Activated CD4-positive, alpha-beta T cell treated with anti-CD3 and anti-CD28 coated beads, Interleukin-2, amount 10 ng/mL, durations not matched to agents 24 days and 14 days (primary cell): ENCODE measurements around the gene DLL4. TPM values are rescaled to one million over a fixed set of nuclear protein-coding genes. Genes with fewer than 3 reads are reported as not detected.

Experiments
- DNase-seq: peaks from one replicate; pipeline ENCODE4 v3.0.0; 2022
- H3K27ac Mint-ChIP-seq: one replicate; pipeline ENCODE4 v1.8.0; 2022; ENCODE audit warnings: mild to moderate bottlenecking, mixed read lengths
- H3K27me3 Mint-ChIP-seq: one replicate; pipeline ENCODE4 v1.8.0; 2022; ENCODE audit warnings: mixed read lengths
- H3K36me3 Mint-ChIP-seq: one replicate; pipeline ENCODE4 v1.8.0; 2022; ENCODE audit warnings: low read depth, mild to moderate bottlenecking, mixed read lengths
- H3K4me1 Mint-ChIP-seq: one replicate; pipeline ENCODE4 v1.8.0; 2021; ENCODE audit warnings: mixed read lengths
- H3K4me3 Mint-ChIP-seq: one replicate; pipeline ENCODE4 v1.8.0; 2022; ENCODE audit warnings: mild to moderate bottlenecking, moderate library complexity, mixed read lengths
- H3K9me3 Mint-ChIP-seq: one replicate; pipeline ENCODE4 v1.8.0; 2021; ENCODE audit warnings: mixed read lengths
- intact Hi-C: fragments of 100-400 bp; cut with micrococcal nuclease; formaldehyde crosslinking; loops from one replicate; pipeline ENCODE4 v1.15.1; 2023
- total RNA-seq: library from RNA; stranded (reverse); gene quantifications from 2 replicates; pipeline ENCODE4 v1.2.3, GENCODE V29; 2022

DLL4 gene
- total RNA-seq, 1 donor from 2014 or later, result not detected

DNA sequence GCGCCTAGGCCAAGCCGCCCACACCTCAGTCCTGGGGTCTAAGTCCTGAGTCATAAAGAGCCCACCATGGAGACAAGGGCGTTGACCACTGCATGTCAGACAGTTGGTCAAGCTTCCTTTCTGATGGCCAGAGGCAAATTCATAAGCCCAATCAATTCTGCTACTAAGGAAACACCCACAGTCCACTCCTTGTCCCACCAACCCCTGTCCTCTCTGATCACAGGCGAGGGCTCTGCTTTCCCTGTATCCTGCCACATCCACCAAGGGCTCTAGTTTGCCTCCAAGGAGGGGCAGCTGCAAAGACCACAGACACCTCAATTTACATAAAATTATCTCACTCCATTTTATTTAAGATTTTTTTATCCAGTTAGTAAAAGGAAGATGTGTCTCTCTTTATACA is 49.4 kb downstream of the DLL4 start:
- H3K36me3 Mint-ChIP-seq, result peaks cover 60% of the 10 kb centered on the region
- no peaks in the 10 kb centered on the region for H3K9me3 Mint-ChIP-seq
- no peak overlapping the region for H3K4me3 Mint-ChIP-seq
- no peak overlapping the region for H3K27ac Mint-ChIP-seq
- no peaks in the 10 kb centered on the region for H3K27me3 Mint-ChIP-seq
- intact Hi-C loops, result no loop called here
- peaks cover 3% of the 10 kb centered on the region for H3K4me1 Mint-ChIP-seq
- no peak for DNase-seq

- intact Hi-C loops, result no loop called here
- H3K27ac Mint-ChIP-seq, result no peak overlapping the region
- no peak for DNase-seq
- H3K9me3 Mint-ChIP-seq, result no peaks in the 10 kb centered on the region
- peaks cover 3% of the 10 kb centered on the region for H3K4me1 Mint-ChIP-seq
- H3K36me3 Mint-ChIP-seq, result peaks cover 75% of the 10 kb centered on the region
- H3K4me3 Mint-ChIP-seq, result no peak overlapping the region
- no peaks in the 10 kb centered on the region for H3K27me3 Mint-ChIP-seq
These were observed 52.0 kb downstream of the DLL4 start for GRCh38 chr15:40981186-40981585.

DNA sequence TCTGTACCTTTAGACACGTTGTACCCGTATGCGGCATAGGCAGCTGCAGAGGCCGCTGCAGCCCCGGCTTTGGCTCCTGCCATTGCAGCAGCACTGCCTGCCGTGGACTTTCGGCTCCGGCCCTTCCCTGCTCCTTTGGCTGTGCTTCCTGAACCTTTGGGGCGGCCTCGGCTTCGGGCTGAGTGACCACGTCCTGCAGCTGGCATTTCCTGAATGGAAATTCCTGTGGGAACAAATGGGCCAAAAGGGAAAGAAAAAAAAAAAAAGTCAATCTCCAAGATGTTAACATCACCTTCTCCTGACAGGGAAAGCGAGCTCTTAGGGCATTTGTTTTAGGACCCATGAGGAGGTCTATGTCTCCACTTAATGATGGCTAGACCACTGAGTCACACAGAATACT is 53.7 kb downstream of the DLL4 start:
- Mint-ChIP-seq H3K4me3 (no peak overlapping the region), H3K4me1 (no peaks in the 10 kb centered on the region), H3K9me3 (no peaks in the 10 kb centered on the region), H3K36me3 (peaks cover 77% of the 10 kb centered on the region), H3K27me3 (no peaks in the 10 kb centered on the region), H3K27ac (no peak overlapping the region)
- intact Hi-C loops, result no loop called here
- no peak for DNase-seq

DNA sequence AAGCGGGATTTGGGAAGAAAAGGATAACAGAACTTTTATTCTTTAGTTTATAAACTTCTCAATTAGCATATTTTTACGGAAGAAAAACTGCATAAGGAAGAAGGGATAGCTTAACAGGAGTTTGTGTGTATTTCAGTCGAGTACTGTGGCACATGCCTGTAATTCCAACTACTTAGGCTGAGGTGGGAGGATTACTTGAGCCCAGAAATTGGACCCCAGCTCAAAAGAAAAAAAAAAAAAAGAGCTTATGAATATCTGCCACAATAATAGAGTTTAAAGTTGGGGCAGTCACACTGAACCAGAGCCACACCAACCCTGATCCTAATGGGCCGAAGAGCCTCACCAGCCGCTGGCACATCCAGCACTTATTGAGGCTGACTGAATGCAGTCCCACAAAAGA is 55.3 kb downstream of the DLL4 start:
- DNase-seq, result no peak
- no peak overlapping the region for H3K4me3 Mint-ChIP-seq
- H3K4me1 Mint-ChIP-seq, result no peaks in the 10 kb centered on the region
- intact Hi-C loops, result no loop called here
- peaks cover under 1% of the 10 kb centered on the region for H3K9me3 Mint-ChIP-seq
- H3K27me3 Mint-ChIP-seq, result no peaks in the 10 kb centered on the region
- H3K36me3 Mint-ChIP-seq, result peaks cover 71% of the 10 kb centered on the region
- H3K27ac Mint-ChIP-seq, result no peak overlapping the region

- Mint-ChIP-seq H3K27ac (no peak overlapping the region), H3K4me1 (peaks cover under 1% of the 10 kb centered on the region), H3K9me3 (peaks cover 6% of the 10 kb centered on the region), H3K36me3 (peaks cover 72% of the 10 kb centered on the region), H3K27me3 (no peaks in the 10 kb centered on the region), H3K4me3 (no peak overlapping the region)
- DNase-seq, result no peak
- intact Hi-C loops, result no loop called here
These were observed 55.8 kb downstream of the DLL4 start for GRCh38 chr15:40984964-40985363.

- Mint-ChIP-seq H3K4me1 (peaks cover 8% of the 10 kb centered on the region), H3K27me3 (no peaks in the 10 kb centered on the region), H3K27ac (no peak overlapping the region), H3K4me3 (no peak overlapping the region), H3K36me3 (peaks cover 72% of the 10 kb centered on the region), H3K9me3 (peaks cover 6% of the 10 kb centered on the region)
- DNase-seq, result no peak
- intact Hi-C loops, result no loop called here
These were observed 56.6 kb downstream of the DLL4 start for GRCh38 chr15:40985541-40986330.

DNA sequence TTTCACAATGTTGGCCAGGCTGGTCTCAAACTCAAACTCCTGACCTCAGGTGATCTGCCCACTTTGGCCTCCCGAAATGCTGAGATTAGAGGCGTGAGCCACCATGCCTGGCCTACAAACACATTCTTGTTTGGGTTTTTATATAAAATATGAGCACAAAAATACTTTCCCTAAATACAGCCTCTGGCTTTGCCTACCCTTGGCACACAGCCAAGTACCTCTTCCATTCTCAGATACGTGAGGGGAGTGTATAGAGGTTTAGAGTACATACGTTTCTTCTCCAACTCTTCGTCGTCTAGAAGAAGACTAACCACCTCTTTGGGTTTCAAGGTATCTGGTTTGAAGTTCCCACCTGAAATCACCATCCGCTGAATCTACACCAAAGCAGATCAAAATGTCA is 57.7 kb downstream of the DLL4 start:
- peaks cover 17% of the 10 kb centered on the region for H3K4me1 Mint-ChIP-seq
- H3K36me3 Mint-ChIP-seq, result peaks cover 70% of the 10 kb centered on the region
- H3K4me3 Mint-ChIP-seq, result no peak overlapping the region
- intact Hi-C loops, result no loop called here
- H3K9me3 Mint-ChIP-seq, result peaks cover 6% of the 10 kb centered on the region
- no peak for DNase-seq
- H3K27ac Mint-ChIP-seq, result no peak overlapping the region
- no peaks in the 10 kb centered on the region for H3K27me3 Mint-ChIP-seq

DNA sequence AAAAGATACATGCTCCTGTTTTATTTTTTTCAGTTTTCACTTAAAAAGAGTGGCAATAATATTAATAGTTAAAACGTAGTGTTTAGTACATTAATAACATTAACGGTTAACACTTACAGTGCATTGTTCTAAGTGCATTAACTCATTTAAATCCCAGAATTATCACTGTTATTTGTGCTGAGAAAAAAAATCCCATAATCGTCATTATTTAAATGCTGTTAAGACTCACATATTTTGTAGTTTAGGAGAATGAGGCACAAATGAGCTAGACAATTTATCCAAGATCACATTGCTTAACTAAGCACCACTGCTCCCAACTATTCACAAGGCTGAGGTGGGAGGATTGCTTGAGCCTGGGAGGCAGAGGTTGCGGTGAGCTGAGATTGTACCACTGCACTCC is 59.0 kb downstream of the DLL4 start:
- Mint-ChIP-seq H3K27ac (no peak overlapping the region), H3K36me3 (peaks cover 60% of the 10 kb centered on the region), H3K4me1 (peaks cover 17% of the 10 kb centered on the region), H3K9me3 (peaks cover 6% of the 10 kb centered on the region), H3K27me3 (no peaks in the 10 kb centered on the region), H3K4me3 (no peak overlapping the region)
- DNase-seq, result no peak
- intact Hi-C loops, result no loop called here

Other genes starting within 250 kb of the DLL4 start
- gene RAD51, start 234.2 kb upstream of the DLL4 start, total RNA-seq, result 67.5 and 70.3 TPM in 2 replicates
- gene RMDN3, start 174.1 kb upstream of the DLL4 start, total RNA-seq, result 36.1 and 38.9 TPM in 2 replicates
- gene GCHFR, start 165.3 kb upstream of the DLL4 start, total RNA-seq, result 34.7 and 37.2 TPM in 2 replicates
- 0.43 and 0.51 TPM in 2 replicates for gene C15orf62, start 159.4 kb upstream of the DLL4 start, total RNA-seq
- gene ZFYVE19, start 122.3 kb upstream of the DLL4 start, total RNA-seq, result 35.6 and 37.6 TPM in 2 replicates
- gene DNAJC17, start 121.9 kb upstream of the DLL4 start, total RNA-seq, result 53.8 and 54.3 TPM in 2 replicates
- gene PPP1R14D, start 100.6 kb upstream of the DLL4 start, total RNA-seq, result not detected in 2 replicates
- 11.3 and 12.9 TPM in 2 replicates for gene SPINT1, start 85.3 kb upstream of the DLL4 start, total RNA-seq
- gene RHOV, start 55.1 kb upstream of the DLL4 start, total RNA-seq, result 1.0 and 1.5 TPM in 2 replicates
- 11.2 and 11.3 TPM in 2 replicates for gene VPS18, start 34.9 kb upstream of the DLL4 start, total RNA-seq
- gene CHAC1, start 24.1 kb downstream of the DLL4 start, total RNA-seq, result 8.4 and 9.8 TPM in 2 replicates
- 33.1 and 37.2 TPM in 2 replicates for gene INO80, start 186.9 kb downstream of the DLL4 start, total RNA-seq